DND-41 (cell line): ENCODE data around the gene UGT1A4.

ENCODE experiments used
- EZH2 ChIP-seq: IDR thresholded peaks from 3 replicates; pipeline ENCODE4 v1.6.1; 2012; ENCODE audit warnings: borderline replicate concordance, low read depth, mild to moderate bottlenecking, moderate library complexity, low read length, inconsistent platforms; ENCODE audit not compliant: severe bottlenecking
- TF ChIP-seq, protein P1 (sequence below): IDR thresholded peaks from 2 replicates; pipeline ENCODE4 v1.5.1; 2012; ENCODE audit warnings: borderline replicate concordance, low read length, moderate library complexity, mild to moderate bottlenecking; ENCODE audit not compliant: poor library complexity, severe bottlenecking; ENCODE audit errors: extremely low read depth

DNA sequence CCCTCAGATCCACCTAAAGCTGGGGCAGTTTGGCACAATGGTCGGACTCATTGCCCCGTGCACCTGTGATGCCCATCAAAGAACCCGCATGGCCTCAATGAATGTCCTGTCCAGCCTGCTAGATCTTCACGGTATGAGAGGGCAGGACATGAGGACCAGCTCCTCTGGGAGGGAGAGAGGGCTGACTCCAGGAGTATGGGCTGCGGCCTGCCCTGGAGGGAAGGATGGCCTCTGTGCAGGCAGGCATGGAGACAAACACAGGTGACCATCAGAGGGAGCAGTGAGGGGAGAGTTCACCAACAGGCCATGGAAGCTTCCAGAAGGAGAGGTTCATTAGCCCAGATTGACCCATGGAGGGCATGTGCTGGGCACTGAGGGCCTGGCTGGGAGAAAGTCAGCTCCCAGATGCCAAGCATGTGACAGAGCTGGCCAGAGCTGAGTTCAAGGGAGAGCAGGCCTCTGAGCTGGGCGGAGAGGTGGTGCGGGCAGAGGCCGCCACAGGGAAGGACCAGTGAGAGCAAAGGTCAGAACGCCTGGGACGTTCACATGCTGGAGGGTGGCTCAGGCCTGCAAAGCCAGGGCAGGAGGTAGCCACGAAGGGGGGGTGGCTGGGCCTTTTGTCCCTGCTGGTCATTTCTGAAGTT lies 99.6 kb downstream of the UGT1A4 start:
- TF ChIP-seq, protein P1, sequence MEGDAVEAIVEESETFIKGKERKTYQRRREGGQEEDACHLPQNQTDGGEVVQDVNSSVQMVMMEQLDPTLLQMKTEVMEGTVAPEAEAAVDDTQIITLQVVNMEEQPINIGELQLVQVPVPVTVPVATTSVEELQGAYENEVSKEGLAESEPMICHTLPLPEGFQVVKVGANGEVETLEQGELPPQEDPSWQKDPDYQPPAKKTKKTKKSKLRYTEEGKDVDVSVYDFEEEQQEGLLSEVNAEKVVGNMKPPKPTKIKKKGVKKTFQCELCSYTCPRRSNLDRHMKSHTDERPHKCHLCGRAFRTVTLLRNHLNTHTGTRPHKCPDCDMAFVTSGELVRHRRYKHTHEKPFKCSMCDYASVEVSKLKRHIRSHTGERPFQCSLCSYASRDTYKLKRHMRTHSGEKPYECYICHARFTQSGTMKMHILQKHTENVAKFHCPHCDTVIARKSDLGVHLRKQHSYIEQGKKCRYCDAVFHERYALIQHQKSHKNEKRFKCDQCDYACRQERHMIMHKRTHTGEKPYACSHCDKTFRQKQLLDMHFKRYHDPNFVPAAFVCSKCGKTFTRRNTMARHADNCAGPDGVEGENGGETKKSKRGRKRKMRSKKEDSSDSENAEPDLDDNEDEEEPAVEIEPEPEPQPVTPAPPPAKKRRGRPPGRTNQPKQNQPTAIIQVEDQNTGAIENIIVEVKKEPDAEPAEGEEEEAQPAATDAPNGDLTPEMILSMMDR: no peak
- TF ChIP-seq EZH2: no peak
